HG03108 (cell line): ENCODE results near the gene CPNE6.
"Not testable (repeated sequence)": the region's sequence is repeated elsewhere in the genome, so short reads cannot be mapped to it uniquely, and the experiment has no call there.

Source experiments
- ATAC-seq: cut with Tn5 transposase; IDR thresholded peaks from one replicate; pipeline ENCODE4 v1.9.1; 2021; ENCODE audit warnings: moderate library complexity; ENCODE audit not compliant: unreplicated experiment

CPNE6 gene

GRCh38 chr14:24071144-24071697 lies at the start of gene CPNE6:
Gene CPNE6, plus strand, starts transcription at chr14:24071562. Its CDS starts 1,375 bp downstream, at chr14:24072937.
- no peak for ATAC-seq

- ATAC-seq, result not testable (repeated sequence)
Measured at GRCh38 chr14:24024939-24025418, 46.4 kb upstream of the CPNE6 start.

GRCh38 chr14:24029687-24030086 lies 41.7 kb upstream of the CPNE6 start:
- ATAC-seq, result not testable (repeated sequence)

GRCh38 chr14:24031331-24031730 lies 40.0 kb upstream of the CPNE6 start:
- not testable (repeated sequence) for ATAC-seq

GRCh38 chr14:24032727-24033418 lies 38.5 kb upstream of the CPNE6 start:
- no peak for ATAC-seq

- not testable (repeated sequence) for ATAC-seq
Measured at GRCh38 chr14:24035769-24036168, 35.6 kb upstream of the CPNE6 start.

- no peak for ATAC-seq
Measured at GRCh38 chr14:24036169-24036962, 35.0 kb upstream of the CPNE6 start.

- ATAC-seq, result not testable (repeated sequence)
Measured at GRCh38 chr14:24036963-24037657, 34.3 kb upstream of the CPNE6 start.

- ATAC-seq, result no peak
Measured at GRCh38 chr14:24037658-24038037, 33.7 kb upstream of the CPNE6 start.

GRCh38 chr14:24038686-24039085 lies 32.7 kb upstream of the CPNE6 start:
- ATAC-seq, result no peak

- ATAC-seq, result no peak
Measured at GRCh38 chr14:24040692-24041091, 30.7 kb upstream of the CPNE6 start.

- ATAC-seq, result no peak
Measured at GRCh38 chr14:24042746-24043145, 28.6 kb upstream of the CPNE6 start.

- not testable (repeated sequence) for ATAC-seq
Measured at GRCh38 chr14:24049002-24049401, 22.4 kb upstream of the CPNE6 start.

GRCh38 chr14:24050753-24051152 lies 20.6 kb upstream of the CPNE6 start:
- ATAC-seq, result not testable (repeated sequence)

- no peak for ATAC-seq
Measured at GRCh38 chr14:24051176-24051788, 20.1 kb upstream of the CPNE6 start.

- peak; percentile 76 for ATAC-seq
Measured at GRCh38 chr14:24051789-24052655, 19.3 kb upstream of the CPNE6 start, which contains the start of gene CARMIL3. Gene CARMIL3, plus strand, starts transcription at chr14:24052009. Its CDS starts 145 bp downstream, at chr14:24052154.

GRCh38 chr14:24052656-24053547 lies 18.5 kb upstream of the CPNE6 start:
- ATAC-seq, result no peak

- ATAC-seq, result no peak
Measured at GRCh38 chr14:24053548-24054323, 17.6 kb upstream of the CPNE6 start.
